Measurements from ENCODE around the gene PCDHA6. TPM values are rescaled to one million over a fixed set of nuclear protein-coding genes. Genes with fewer than 3 reads are reported as not detected.
"Not testable (repeated sequence)": the region's sequence is repeated elsewhere in the genome, so short reads cannot be mapped to it uniquely, and the experiment has no call there.

PCDHA6 gene
- total and polyA plus RNA-seq, 2 of the 8 experiments (the other 6 are each of a cell fraction or from before 2014, with no cell fraction given) = 0.71 to 7.1 TPM

DNA sequence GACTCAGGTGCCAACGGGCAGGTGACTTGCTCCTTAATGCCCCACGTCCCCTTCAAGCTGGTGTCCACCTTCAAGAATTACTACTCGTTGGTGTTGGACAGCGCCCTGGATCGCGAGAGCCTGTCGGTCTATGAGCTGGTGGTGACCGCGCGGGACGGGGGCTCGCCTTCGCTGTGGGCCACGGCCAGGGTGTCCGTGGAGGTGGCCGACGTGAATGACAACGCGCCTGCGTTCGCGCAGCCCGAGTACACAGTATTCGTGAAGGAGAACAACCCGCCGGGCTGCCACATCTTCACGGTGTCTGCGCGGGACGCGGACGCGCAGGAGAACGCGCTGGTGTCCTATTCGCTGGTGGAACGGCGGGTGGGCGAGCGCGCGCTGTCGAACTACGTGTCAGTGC is 40.3 kb upstream of the PCDHA6 start:
- H3K36me3 ChIP-seq (ENCODE audit: control insufficient read depth in 2 of 4, insufficient read depth in 4 of 4, low read length in 3 of 4); FAIRE-seq: not testable (repeated sequence)

More for the DNA sequence above, 40.3 kb upstream of the PCDHA6 start:
- H2BK120ac ChIP-seq (replicated peaks; ENCODE audit: low read depth, low read length); H2BK5ac ChIP-seq (ENCODE audit: low read depth, low read length); H3K9ac ChIP-seq (replicated peaks in 1 of 4; ENCODE audit: extremely low read depth in 1 of 4, low read depth in 3 of 4, low read length in 3 of 4); H2AK5ac ChIP-seq (ENCODE audit: low read depth, low read length); H3K4me3 ChIP-seq (ENCODE audit: extremely low read depth in 1 of 4, insufficient read depth in 2 of 4, low read depth in 3 of 4, low read length in 4 of 4); H2BK20ac ChIP-seq (ENCODE audit: low read length); H2BK12ac ChIP-seq (ENCODE audit: low read depth, low read length); H4K91ac ChIP-seq (replicated peaks; ENCODE audit: insufficient read length, low read length); H3K4me2 ChIP-seq (ENCODE audit: insufficient read depth in 1 of 2, low read depth in 2 of 2, low read length in 2 of 2); H3K14ac ChIP-seq (ENCODE audit: insufficient read length); H2BK15ac ChIP-seq (ENCODE audit: low read length); H3K27ac ChIP-seq (ENCODE audit: low read depth, low read length); H3K18ac ChIP-seq (ENCODE audit: extremely low read depth, low read length); H3K27me3 ChIP-seq (replicated peaks in 1 of 4; ENCODE audit: control insufficient read depth in 3 of 4, extremely low read depth in 1 of 4, insufficient read depth in 3 of 4, low read length in 3 of 4); H3K4ac ChIP-seq (replicated peaks; ENCODE audit: insufficient read length, low read depth, low read length); DNase-seq (ENCODE audit: low read depth in 1 of 2, low spot score in 2 of 2); H3K4me1 ChIP-seq (replicated peaks in 1 of 4; ENCODE audit: control insufficient read depth in 3 of 4, insufficient read depth in 4 of 4, low read length in 3 of 4); H3K79me2 ChIP-seq (ENCODE audit: control insufficient read depth in 1 of 2, insufficient read depth in 2 of 2, low read length in 2 of 2); H3K79me1 ChIP-seq (ENCODE audit: low read depth, low read length); H4K20me1 ChIP-seq (replicated peaks in 1 of 2; ENCODE audit: control insufficient read depth in 1 of 2, insufficient read depth in 2 of 2, low read length in 2 of 2); H3K23me2 ChIP-seq (ENCODE audit: low read depth, low read length); H4K5ac ChIP-seq (ENCODE audit: insufficient read length, low read depth, low read length); H2AFZ ChIP-seq (ENCODE audit: low read length); H3K56ac ChIP-seq (replicated peaks; ENCODE audit: insufficient read length, low read depth, low read length); H4K8ac ChIP-seq (ENCODE audit: extremely low read depth, insufficient read depth, low read length); H3K23ac ChIP-seq (ENCODE audit: insufficient read length): not testable (repeated sequence)
- CTCF ChIA-PET (ENCODE audit: partially characterized antibody) = interaction anchor here (1.0 to 3.5 kb wide), 6 partner anchors 10 to 649 kb away, joined by 3 to 36 read pairs (median 4); partner anchors contain the start of gene PCDHA4
- peaks cover 27 to 41% of the 10 kb centered on the region in 2 experiments for H3K9me3 ChIP-seq (ENCODE audit: insufficient read depth in 2 of 2, low read depth in 1 of 2, low read length in 1 of 2)
- WGBS, 2 experiments (ENCODE audit: extremely low coverage in 1 of 2, insufficient coverage in 1 of 2, insufficient read length in 1 of 2, insufficient replicate concordance in 2 of 2, low coverage in 1 of 2, low lambda C conversion rate in 2 of 2, missing lambda C conversion rate in 1 of 2) = 96% methylated on average over 31 of the region's 44 CpGs; no CpG with 5 or more reads in 1 of the 2 experiments
- POLR2A ChIA-PET (ENCODE audit: partially characterized antibody) = interaction anchor here (1.9 kb wide), 1 partner anchor 21 kb away, joined by 5 read pairs; no protein-coding TSS in a partner anchor
